GM21367 (cell line): ENCODE measurements around the gene CADM2.
"Not testable (repeated sequence)": the region's sequence is repeated elsewhere in the genome, so short reads cannot be mapped to it uniquely, and the experiment has no call there.

Experiments
- ATAC-seq: cut with Tn5 transposase; IDR thresholded peaks from one replicate; pipeline ENCODE4 v1.9.1; 2021; ENCODE audit not compliant: unreplicated experiment

Gene CADM2

DNA sequence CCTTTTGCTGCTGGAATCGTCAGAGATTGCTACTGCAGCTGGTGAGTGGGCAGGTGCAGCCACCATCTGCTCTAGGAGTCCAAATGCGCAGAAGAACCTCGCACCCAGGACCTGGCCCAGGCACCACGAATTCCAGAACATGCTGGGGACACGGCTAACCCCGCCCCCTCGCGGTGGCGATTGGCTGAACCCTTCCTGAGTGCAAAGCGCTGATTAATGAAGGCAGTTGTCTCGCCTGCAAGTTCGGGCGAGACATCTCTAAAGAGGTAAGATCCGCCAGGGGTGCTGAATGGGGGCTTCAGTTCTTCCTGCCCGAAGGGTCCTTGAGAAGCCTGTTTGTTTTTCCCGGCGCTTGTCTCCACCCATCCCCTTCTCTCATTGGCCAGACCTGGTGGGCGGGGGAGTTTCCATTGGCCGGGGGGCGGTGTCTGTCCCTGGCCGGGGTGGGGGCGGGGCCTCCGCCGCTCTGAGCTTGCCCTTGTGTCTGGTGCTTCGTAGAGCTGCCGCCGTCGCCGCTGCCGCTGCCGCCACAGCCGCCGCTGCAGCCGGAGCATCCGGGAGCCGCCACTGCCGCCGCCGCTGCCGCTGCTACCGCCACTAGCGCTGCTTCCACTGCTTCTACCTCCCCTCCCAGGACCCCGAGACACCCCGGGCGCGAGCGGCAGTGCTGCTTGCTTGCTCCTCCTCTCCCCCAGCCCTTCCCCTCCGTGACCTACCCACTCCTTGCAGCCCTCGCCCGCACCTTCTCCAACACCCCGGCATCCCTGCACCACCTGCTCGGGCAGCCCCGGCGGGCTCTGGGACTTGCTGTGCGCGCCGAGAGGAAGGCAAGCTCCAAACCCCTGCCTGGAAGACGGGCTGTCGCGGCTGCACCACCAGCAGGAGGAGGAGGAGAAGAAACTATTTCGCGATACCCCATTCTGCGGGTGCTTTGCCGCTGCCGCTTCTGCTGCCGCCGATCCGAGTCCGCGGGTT lies at the start of gene CADM2:
Gene CADM2 (plus strand): TSS at position 495 of the 975 bp plus-strand sequence.
- ATAC-seq, result peak; percentile 96

DNA sequence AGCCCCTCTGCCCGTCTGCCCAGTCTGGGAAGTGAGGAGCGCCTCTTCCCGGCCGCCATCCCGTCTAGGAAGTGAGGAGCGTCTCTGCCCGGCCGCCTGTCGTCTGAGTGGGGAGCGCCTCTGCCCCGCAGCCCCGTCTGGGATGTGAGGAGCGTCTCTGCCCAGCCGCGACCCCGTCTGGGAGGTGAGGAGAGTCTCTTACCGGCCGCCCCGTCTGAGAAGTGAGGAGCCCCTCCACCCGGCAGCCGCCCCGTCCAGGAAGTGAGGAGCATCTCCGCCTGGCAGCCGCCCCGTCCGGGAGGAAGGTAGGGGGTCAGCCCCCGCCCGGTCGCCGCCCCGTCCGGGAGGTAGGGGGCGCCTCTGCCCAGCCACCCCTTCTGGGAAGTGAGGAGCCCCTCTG lies 40.2 kb upstream of the CADM2 start:
- not testable (repeated sequence) for ATAC-seq

DNA sequence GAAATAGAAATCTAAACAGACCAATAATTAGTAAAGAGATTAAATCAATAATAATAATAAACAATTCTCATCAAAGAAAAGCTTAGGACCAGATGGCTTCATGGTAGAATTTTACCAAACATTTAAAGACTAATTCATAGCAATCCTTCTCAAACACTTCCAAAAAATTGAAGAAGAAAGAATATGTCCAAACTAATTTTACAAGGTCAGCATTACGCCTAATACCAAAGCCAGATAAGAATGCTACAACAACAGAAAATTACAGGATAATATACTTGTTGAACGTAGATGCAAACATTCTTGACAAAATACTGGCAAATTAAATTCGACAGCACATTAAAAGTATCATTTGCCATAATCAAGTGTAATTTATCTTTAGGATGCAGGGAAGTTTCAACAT lies 36.1 kb upstream of the CADM2 start:
- ATAC-seq, result no peak

DNA sequence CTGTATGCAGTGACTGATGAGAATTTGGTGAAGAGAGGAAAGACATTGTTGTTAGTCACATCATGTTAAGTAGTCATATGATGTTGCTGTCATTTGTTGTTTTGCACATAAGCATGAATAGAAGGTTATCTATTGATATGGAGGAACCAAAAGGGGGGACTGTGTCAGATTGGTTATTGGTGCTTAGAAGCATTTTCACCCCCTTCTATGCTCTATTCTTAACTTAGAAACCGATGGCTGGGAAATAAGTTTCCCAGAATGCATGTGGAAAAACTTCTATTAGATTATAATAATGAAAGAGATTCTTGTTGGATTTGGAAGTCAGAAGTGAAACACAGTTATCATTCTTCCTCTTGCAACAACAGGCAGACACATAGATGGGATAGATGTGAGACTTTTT lies 33.2 kb upstream of the CADM2 start:
- ATAC-seq, result no peak

DNA sequence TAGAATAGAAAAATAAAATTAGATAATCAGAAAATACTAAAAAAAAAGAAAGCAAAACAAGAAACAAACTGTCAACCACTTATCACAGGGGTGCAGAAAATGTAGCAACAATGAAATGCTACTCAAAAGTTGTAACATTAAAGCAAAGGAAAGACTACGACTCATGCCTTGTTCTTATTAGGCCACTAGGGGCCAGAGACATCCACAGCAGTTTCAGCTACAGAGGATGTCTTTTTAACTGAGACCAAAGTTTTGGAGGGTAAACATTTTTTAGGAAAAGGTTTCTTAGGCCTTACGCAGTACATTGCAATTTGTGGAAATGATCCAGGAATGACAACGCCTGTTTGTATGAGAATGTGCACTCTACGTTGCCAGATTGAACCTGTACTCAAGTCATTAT lies 15.4 kb upstream of the CADM2 start:
- ATAC-seq, result no peak

DNA sequence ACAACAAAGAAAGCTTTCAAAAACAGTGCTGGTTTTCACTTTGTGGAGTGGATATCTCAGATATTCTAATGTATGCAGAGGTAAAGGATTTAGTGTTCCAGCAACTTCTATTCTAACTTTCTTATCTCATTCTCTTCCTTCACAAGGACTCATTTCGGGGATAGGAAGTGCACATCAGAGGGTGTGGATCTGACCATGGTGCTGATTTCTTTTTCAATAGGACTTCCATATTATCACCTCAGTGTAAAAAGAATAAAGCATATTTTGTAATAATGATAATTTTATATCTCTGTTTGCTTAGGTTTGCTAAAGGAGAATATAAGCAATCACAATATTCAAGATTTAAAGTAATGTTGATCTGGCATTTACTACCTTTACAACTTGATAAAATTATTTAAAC lies 12.5 kb upstream of the CADM2 start:
- ATAC-seq, result no peak

DNA sequence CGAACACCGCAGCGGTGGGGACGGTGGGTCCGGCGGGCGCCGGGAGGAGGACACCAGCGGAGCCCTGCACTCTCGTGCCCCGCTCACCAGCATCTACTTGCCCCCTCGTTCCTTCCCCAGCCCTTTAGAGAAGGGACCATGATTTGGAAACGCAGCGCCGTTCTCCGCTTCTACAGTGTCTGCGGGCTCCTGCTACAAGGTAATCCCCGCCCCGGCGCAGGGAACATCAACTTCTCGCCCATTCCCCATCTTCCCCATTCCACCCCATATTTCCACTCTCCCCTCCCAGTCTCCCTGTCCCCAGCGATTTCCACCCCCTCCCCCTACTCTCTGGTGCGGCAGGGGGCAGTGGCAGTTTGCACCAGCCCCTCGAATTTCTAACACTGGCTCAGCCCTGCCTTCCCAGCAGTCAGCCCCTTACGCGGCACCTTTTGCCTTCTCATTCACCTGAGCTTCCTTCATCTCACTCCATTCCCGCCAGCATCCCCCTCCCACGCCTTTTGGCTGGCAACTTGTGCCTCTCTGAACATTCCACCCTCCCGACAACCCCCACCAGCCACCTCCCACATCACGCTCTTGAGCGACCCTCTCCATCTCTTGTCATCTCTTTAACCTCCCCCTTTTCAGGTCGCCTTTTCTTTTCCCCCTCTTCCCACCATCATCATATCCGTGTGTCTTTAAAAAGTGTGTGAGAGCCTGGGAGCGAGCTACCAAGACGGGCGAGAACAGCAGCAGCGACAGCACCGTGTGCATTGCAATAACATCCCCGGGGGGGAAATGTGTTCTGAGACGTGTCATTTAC lies 882 bp downstream of the CADM2 start:
- ATAC-seq, result no peak

DNA sequence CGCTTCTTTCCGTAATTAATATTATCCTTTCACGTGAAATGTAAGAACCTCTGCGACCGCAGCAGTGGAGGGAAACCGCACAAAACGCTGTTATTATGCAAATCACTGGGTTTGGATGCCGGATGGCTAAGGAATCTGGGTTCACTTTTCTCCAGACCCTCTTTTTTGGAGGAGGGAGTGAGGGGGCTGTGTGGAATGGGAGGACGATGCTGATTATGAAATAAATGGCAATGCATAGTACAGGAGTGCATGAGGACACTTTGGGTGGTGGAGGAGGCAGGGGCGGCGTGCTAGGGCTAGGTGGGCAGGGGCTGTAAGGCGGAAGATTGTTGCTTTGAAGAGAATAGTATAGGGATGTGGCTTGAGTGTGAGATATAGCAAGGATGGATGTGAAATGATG lies 1.8 kb downstream of the CADM2 start:
- no peak for ATAC-seq

DNA sequence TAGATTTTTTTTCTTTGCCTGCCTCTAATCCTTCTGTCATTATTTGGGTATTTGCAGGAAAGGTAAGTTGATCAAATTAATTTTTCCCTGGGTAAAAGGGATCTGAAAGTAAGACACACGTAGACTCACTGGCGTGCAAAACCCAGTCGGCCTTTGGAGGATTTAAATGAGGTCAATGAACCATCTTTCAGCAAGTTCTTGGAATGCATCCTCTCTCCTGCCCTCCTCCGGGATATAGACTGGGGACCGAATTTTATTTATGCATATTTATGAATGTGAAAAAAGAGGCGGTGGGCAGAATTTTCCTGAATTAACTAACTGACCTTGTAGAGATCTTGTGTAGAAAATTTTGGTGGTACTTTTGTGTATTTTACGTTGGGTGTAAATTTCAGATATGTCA lies 2.2 kb downstream of the CADM2 start:
- no peak for ATAC-seq

DNA sequence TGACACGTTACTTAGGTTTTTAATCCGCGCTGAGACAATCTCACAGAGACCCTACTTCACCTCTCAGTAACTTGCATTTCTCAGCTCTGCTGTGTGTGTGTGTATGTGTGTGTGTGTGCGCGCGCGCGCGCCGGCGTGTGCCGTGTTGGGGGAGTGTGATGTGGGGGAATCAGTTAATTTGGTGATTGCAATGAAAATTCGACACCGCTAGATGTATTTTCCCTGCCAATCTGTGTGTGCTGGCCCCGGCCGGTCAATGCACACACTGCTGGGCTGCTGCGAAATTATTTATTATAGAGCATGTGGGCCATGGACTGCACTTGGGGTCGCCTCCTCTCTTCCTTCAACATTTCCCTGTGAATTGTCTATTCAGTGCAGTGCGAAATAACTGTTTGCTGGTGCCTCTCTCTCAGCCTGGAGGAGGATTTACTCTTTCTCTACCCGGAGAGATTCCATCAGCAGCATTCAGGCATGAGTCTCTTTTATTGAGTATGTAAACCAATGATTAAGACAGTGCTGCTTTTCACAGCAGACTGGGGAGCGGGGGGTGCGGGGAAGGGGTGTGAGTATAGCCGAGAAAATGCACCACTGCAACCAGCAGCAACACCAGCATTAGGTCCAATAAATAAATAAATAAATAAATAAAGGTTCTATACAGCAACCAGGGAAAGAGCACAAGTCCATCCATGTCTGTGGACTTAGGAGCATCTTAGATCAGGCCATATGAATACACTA lies 2.9 kb downstream of the CADM2 start:
- ATAC-seq, result no peak

DNA sequence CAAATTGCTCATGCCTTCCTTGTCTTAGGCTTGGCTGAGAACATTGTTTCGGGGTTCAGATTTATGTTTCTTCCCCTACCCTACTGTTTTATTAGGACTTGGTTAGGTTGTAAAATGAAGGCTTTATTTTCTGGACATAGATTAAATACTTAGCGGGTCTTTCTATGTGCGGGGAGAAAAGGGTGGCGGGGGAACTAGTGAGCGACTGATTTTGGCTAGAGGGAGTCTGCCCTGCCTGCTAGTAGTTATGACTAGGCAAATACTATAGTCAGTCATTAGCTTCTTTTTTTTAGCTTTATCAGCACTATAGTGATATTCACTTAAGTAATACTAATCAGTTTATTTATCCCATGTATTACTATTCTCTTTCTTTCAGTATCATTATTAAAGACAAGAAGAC lies 3.6 kb downstream of the CADM2 start:
- ATAC-seq, result no peak

DNA sequence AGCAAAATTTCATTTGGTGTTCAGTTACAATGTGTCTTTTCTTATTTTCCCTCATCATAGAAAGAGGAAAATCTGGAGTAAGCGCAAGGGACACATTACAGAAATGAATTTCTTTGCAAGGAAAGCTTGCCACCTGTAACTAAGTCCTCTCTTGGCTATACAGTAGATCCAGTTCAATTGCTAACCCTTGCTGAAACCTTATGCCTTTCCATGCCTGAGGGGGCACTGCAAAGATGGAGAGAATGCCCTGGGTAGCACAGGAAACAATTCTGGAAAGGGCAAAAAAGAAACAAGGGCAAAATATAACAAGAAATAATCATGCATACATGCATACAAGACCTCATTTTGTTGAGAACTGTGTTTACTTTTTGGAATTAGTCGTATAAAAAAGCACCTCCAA lies 4.3 kb downstream of the CADM2 start:
- no peak for ATAC-seq

DNA sequence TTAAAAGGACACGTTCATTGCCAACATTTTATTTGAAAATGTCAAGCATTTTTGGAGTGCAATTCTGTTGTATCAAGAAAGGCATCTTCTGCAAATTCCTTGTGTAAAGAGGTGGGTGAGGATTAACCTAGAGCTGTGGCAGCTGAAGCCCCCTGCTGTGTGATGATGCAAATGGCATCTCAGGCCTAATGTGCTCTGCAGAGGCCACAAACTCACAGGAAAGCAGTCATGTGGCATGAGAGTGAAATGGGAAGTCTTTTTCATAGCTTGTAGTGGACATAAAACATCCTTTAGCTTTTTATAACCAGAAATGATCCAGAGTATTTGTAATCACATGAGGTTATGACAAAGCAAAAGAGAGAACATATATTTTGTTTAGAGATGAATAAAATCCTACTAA lies 6.4 kb downstream of the CADM2 start:
- ATAC-seq, result no peak

DNA sequence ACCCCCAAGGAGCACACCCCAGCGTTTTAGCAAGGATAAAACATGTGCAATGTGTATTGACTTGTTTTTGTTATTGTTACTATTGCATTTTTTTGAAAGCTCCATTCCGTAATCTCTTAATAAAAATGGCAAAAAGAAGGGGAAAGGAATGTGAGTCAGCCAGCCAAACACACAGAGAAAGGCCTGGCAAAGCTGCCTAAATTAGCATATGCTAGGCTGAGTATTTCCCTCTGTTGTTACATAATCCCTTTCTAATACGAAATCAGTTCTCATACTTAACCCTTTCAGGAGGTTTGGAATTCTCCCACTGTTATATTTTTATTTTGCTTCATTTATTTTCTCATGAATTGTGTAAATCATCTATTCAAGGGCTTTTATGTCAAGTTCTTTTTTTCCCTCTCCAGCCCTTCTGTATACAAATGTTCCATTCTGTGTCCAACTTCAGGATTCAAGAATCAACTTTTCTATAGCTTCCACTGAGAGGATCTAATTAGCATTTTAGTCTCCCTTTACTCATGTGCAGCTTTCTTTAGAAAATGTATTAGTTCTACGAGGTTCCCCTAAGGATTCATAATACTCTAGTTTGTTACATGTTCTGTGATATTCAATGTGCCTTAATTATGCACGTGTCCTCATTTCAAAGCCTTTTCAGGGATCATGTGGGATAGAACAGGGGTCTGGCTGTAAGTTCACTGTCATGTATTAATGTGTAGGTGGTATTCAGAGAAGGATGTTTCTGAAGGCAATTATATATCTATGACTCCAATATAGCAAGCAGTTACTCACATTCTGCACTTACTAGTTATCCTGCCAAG lies 9.2 kb downstream of the CADM2 start:
- no peak for ATAC-seq

DNA sequence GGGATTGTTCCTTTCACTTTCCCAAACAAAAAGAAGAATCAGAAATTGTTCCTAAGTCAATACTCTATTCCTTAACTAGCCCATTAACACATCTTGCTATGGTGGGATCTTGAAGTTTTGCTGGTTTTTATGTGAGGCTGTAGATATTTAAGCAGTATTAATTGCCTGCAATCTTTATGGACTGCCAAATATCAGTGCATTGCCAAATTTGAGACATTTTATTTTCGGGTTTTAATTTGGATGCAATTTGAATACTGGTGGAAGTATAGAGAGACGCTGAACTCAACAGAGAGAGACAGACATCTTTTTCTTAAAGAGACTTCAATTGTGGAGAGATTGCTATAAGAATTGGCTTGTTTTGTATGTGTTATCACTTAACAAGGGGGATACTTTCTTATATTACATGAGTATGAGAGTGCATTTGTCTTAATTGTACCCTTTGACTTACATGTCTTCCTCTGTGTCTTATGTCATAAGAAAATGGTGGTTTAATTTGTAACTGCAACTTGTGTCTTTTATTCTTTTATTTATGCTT lies 10.0 kb downstream of the CADM2 start:
- ATAC-seq, result no peak

DNA sequence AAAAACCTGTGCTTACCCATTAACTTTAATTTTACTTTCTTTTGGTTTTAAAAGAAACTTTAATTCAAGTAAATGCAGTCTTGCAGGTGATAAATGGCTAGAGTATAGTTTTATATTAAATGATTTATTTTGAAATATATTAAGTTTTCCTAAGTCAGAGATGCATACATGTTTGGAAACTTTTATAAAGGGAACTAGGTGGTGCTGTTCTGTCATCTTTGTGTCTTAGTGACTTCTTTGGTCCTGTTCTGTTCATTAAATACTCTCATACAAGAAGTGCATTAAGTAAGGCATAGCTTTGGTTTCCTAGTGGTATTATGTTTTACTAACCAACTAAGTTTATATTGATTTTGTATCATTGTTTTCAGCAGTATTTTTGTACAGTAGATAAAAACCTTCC lies 15.6 kb downstream of the CADM2 start:
- no peak for ATAC-seq

DNA sequence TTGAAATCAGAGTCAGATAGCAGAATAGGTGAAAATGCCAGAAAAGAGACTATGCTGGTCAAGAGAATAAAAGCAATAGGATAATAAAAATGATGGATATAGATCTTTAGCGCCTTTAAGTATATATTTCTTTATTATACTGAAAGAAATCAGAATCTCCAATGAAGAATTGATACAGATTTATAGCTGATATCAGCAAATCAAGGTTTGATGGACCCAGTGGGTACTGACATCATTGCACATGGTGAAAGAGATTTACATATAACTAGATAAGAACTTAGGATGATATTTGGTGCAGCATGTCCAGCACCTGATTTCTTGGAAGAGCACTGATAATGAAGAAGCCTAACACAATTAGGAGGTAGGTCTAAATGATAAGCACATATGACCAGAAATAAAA lies 18.2 kb downstream of the CADM2 start:
- ATAC-seq, result no peak

DNA sequence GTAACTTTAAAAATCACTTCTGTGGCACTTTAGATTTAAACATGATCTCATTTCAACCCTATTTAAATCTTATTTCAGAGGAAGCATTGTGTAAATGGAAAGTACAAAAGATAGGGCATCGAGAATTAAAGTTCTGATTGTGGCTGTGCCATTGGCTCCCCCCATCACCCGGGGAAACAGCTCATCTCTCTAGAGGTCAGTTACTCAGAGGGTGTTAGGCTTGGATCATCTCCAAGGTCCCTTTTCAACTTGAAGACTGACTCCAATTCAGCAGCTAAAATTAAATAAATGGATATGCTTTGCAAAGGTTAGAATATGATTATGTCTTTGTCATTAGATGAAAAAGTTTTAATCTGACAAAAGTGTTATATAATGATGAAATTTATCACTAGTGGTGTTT lies 20.1 kb downstream of the CADM2 start:
- ATAC-seq, result no peak

DNA sequence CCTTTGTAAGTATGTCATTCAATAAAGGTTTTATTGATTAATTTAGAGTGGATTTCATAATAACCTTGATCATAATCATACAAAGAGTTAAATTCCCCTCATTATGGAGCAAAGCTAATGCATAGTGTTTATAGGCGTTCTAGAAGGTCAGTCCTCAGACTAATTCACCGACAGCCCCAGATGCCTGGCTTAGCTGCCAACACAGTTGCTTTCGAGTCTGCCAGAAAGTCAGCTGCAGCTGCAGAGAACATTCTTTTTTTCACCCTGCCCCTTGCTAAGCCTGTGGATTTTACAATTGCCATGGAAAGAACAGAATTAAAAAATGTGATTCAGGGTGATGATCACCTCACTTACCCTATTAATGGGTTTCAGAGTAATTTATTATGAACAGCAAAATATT lies 21.2 kb downstream of the CADM2 start:
- ATAC-seq, result no peak

DNA sequence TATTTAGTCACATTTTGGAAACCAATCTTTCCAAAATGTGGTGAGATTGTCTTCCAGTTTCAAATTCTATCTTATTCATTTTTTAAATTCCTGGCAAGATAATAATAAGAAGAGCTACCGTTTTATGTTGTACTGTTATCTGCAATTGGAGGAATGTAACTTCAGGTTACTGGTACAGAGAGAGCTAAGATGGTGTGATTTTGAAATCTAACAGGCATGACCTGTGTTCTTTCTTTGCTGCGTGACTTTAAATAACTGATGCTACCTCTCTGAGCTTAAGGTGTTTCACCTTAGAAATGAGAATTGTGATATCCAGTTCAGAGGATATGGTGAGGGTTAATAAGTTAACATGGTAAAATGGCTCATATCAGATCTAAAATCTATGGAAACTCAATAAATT lies 21.7 kb downstream of the CADM2 start:
- ATAC-seq, result no peak
